ENCODE results near the gene MROH7. TPM values are rescaled to one million over a fixed set of nuclear protein-coding genes. Genes with fewer than 3 reads are reported as not detected.

Gene MROH7
- total and polyA plus RNA-seq, 9 of the 15 experiments (the other 6 are each of a cell fraction or from before 2014, with no cell fraction given), result not detected

- H3K9ac ChIP-seq (ENCODE audit: insufficient read depth in 1 of 2, low read depth in 2 of 2, low read length in 2 of 2), result no peak overlapping the region
- no peak overlapping the region for H2AFZ ChIP-seq (ENCODE audit: low read depth, low read length)
- POLR2A ChIA-PET, result interaction anchor here (1.1 kb wide), 1 partner anchor 10 kb away, joined by 4 read pairs; no protein-coding TSS in a partner anchor
- H3K36me3 ChIP-seq (ENCODE audit: control insufficient read depth, insufficient read depth, low read length), result peaks cover 24% of the 10 kb centered on the region; the same call in 2 of the 3 replicates
- ATAC-seq, result no peak
- peaks cover 0 to 10% of the 10 kb centered on the region in 2 experiments; a peak in 1 of 5 replicates for H3K4me1 ChIP-seq (replicated peaks in 1 of 2; ENCODE audit: control insufficient read depth in 2 of 2, insufficient read depth in 2 of 2, low read length in 2 of 2)
- CTCF ChIA-PET (ENCODE audit: low intra/inter-chr PET ratio), result no interaction called here
- no peak for DNase-seq (ENCODE audit: extremely low read depth in 1 of 4, low spot score in 3 of 4)
- intact Hi-C loops (cut with micrococcal nuclease) (no loop called here), in situ Hi-C loops (cut with MboI) (no loop called here)
- no peak overlapping the region for H3K4me2 ChIP-seq (ENCODE audit: insufficient read depth, low read length)
- FAIRE-seq, result no peak
- TF ChIP-seq E2F4 (CRISPR knock-in tag; IDR thresholded peaks at IDR 0.05; ENCODE audit: low read depth), result no peak
- no peak for TF ChIP-seq E4F1 (CRISPR knock-in tag; IDR thresholded peaks at IDR 0.05; ENCODE audit: borderline replicate concordance)
- no peak for TF ChIP-seq ZKSCAN1 (IDR thresholded peaks at IDR 0.05; ENCODE audit: low read depth, low read length)
- no peak for TF ChIP-seq IFI16 (CRISPR knock-in tag; IDR thresholded peaks at IDR 0.05)
- no peak for TF ChIP-seq MCM3 (IDR thresholded peaks at IDR 0.05)
- no peak for TF ChIP-seq ETV5 (CRISPR knock-in tag; IDR thresholded peaks at IDR 0.05; ENCODE audit: low read depth)
- no peak for TF ChIP-seq CBX1 (IDR thresholded peaks at IDR 0.05; ENCODE audit: low read depth)
- peaks cover 4% of the 10 kb centered on the region for H3K9me1 ChIP-seq (ENCODE audit: control insufficient read depth, insufficient read depth, low read length)
- H3K27ac ChIP-seq (ENCODE audit: extremely low read depth, low read depth, low read length), result no peak overlapping the region
- no peaks in the 10 kb centered on the region for H3K9me3 ChIP-seq (replicated peaks; ENCODE audit: control insufficient read depth, insufficient read depth, low read depth, low read length)
- WGBS (ENCODE audit: insufficient coverage, low coverage, missing lambda C conversion rate), result 64% methylated on average over 9 of the region's 9 CpGs
- no peaks in the 10 kb centered on the region for H3K27me3 ChIP-seq (ENCODE audit: control insufficient read depth in 2 of 2, insufficient read depth in 2 of 2, low read length in 2 of 2)
- no TSS peak for BruUV-seq (replicated peaks)
- H4K20me1 ChIP-seq (replicated peaks; ENCODE audit: control insufficient read depth, insufficient read depth, low read length), result no peaks in the 10 kb centered on the region
- 0 out of 3 replicates have a peak, but pooled peaks cover 3% of the 10 kb centered on the region for H3K79me2 ChIP-seq (ENCODE audit: control insufficient read depth, insufficient read depth, low read length)
- H3K4me3 ChIP-seq, result no peak overlapping the region
These were observed 116.2 kb downstream of the MROH7 start for GRCh38 chr1:54757833-54758232.
